GM21717 (cell line): ENCODE measurements around the gene CARD19.

Experiments
- ATAC-seq: cut with Tn5 transposase; IDR thresholded peaks from one replicate; pipeline ENCODE4 v1.9.1; 2021; ENCODE audit warnings: mild to moderate bottlenecking, moderate library complexity; ENCODE audit not compliant: unreplicated experiment

Gene CARD19

GRCh38 chr9:93086447-93087224, 9.4 kb upstream of the CARD19 start:
- ATAC-seq: no peak

- no peak for ATAC-seq
Measured at GRCh38 chr9:93087971-93088655, 7.9 kb upstream of the CARD19 start.

- no peak for ATAC-seq
Measured at GRCh38 chr9:93088656-93089015, 7.4 kb upstream of the CARD19 start.

- no peak for ATAC-seq
Measured at GRCh38 chr9:93089024-93089423, 7.0 kb upstream of the CARD19 start.

GRCh38 chr9:93089481-93089991, 6.5 kb upstream of the CARD19 start:
- ATAC-seq: no peak

- no peak for ATAC-seq
Measured at GRCh38 chr9:93090091-93090655, 5.8 kb upstream of the CARD19 start.

GRCh38 chr9:93091056-93091452, 5.0 kb upstream of the CARD19 start:
- ATAC-seq: no peak

- ATAC-seq: no peak
Measured at GRCh38 chr9:93091453-93092081, 4.5 kb upstream of the CARD19 start.

- no peak for ATAC-seq
Measured at GRCh38 chr9:93092251-93092991, 3.6 kb upstream of the CARD19 start.

- no peak for ATAC-seq
Measured at GRCh38 chr9:93093127-93093876, 2.7 kb upstream of the CARD19 start.

- no peak for ATAC-seq
Measured at GRCh38 chr9:93093877-93094657, 1.9 kb upstream of the CARD19 start.

- ATAC-seq: peak; percentile 20
Measured at GRCh38 chr9:93094658-93095204, 1.3 kb upstream of the CARD19 start.

- peak; percentile 46 for ATAC-seq
Measured at GRCh38 chr9:93095205-93096130, 549 bp upstream of the CARD19 start.

GRCh38 chr9:93096811-93097382, 880 bp downstream of the CARD19 start:
- ATAC-seq: no peak

GRCh38 chr9:93097511-93098201, 1.6 kb downstream of the CARD19 start:
- ATAC-seq: no peak

- no peak for ATAC-seq
Measured at GRCh38 chr9:93098236-93098946, 2.4 kb downstream of the CARD19 start.
